Esophagus squamous epithelium (tissue), 4 donors: ENCODE measurements around the gene PKD2L2.

Experiments
- POLR2A ChIP-seq, 4 donors: fragments of 450-650 bp; IDR thresholded peaks; one replicate each; pipeline ENCODE4 v1.6.1; 2017; ENCODE audit warnings: antibody characterized with exemption in 4 of 4, mild to moderate bottlenecking in 4 of 4, moderate library complexity in 3 of 4
- TF ChIP-seq, protein P1 (sequence below), 6 experiments: fragments of 450-650 bp in 4 of 6; fragments of 200-600 bp in 2 of 6; sonication (generic) in 2 of 6; IDR thresholded peaks; one replicate each; pipeline ENCODE4 v1.5.1; 2016 to 2019; ENCODE audit warnings: antibody characterized with exemption in 6 of 6, mild to moderate bottlenecking in 4 of 6, moderate library complexity in 4 of 6

DNA sequence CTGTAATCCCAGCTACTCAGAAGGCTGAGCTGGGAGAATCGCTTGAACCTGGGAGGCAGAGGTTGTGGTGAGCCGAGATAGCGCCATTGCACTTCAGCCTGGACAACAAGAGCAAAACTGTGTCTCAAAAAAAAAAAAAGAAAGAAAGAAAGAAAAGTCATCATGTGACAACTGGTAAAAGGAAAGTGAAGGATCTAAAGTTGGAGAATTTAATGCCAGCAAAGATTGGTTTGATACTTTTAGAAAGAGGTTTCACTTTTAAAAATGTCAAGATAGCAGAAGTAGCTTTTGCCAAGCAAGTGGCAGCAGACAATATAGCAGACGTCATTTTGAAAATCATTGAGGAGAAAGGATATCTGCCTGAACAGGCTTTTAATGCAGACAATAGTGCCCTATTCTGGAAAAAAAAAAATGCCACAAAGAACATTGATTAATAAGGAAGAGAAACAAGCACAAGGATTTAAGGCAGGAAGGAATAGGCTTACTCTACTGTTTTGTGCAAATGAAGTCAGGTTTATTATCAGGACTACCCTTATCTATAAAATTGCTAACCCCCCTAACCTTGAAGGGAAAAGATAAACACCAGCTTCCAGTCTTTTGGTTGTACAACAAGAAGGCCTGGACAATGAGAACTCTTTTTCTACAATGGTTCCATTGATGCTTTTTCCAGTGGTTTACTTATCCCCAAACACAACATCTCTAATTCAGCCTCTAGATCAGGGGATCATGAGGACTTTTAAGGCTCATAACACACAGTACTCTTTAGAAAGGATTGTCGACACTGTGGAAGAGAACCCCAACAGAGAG lies 12.0 kb downstream of the PKD2L2 start:
- TF ChIP-seq, protein P1, sequence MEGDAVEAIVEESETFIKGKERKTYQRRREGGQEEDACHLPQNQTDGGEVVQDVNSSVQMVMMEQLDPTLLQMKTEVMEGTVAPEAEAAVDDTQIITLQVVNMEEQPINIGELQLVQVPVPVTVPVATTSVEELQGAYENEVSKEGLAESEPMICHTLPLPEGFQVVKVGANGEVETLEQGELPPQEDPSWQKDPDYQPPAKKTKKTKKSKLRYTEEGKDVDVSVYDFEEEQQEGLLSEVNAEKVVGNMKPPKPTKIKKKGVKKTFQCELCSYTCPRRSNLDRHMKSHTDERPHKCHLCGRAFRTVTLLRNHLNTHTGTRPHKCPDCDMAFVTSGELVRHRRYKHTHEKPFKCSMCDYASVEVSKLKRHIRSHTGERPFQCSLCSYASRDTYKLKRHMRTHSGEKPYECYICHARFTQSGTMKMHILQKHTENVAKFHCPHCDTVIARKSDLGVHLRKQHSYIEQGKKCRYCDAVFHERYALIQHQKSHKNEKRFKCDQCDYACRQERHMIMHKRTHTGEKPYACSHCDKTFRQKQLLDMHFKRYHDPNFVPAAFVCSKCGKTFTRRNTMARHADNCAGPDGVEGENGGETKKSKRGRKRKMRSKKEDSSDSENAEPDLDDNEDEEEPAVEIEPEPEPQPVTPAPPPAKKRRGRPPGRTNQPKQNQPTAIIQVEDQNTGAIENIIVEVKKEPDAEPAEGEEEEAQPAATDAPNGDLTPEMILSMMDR (IDR thresholded peaks at IDR 0.05): no peak
- no peak for TF ChIP-seq POLR2A (IDR thresholded peaks at IDR 0.05)
